ENCODE results near the gene MCFD2.
"Not testable (repeated sequence)": the region's sequence is repeated elsewhere in the genome, so short reads cannot be mapped to it uniquely, and the experiment has no call there.

Gene MCFD2

GRCh38 chr2:46936566-46936965 lies 21.0 kb upstream of the MCFD2 start:
- no peak for DNase-seq

GRCh38 chr2:46935071-46935470 lies 19.5 kb upstream of the MCFD2 start:
- DNase-seq = no peak

GRCh38 chr2:46929612-46930011 lies 14.0 kb upstream of the MCFD2 start:
- no peak for DNase-seq

- DNase-seq = no peak
Observed at GRCh38 chr2:46926863-46927262, 11.3 kb upstream of the MCFD2 start.

- DNase-seq = no peak
Observed at GRCh38 chr2:46925474-46926351, 10.1 kb upstream of the MCFD2 start.

GRCh38 chr2:46924608-46925007 lies 9.0 kb upstream of the MCFD2 start:
- no peak for DNase-seq

- no peak for DNase-seq
Observed at GRCh38 chr2:46924038-46924437, 8.4 kb upstream of the MCFD2 start.

GRCh38 chr2:46923041-46923528 lies 7.5 kb upstream of the MCFD2 start:
- DNase-seq = no peak

GRCh38 chr2:46922606-46923005 lies 7.0 kb upstream of the MCFD2 start:
- DNase-seq = no peak

GRCh38 chr2:46921676-46922448 lies 6.3 kb upstream of the MCFD2 start:
- DNase-seq = no peak

GRCh38 chr2:46917628-46918027 lies 2.0 kb upstream of the MCFD2 start:
- no peak for DNase-seq

- DNase-seq = peak; percentile 85
Observed at GRCh38 chr2:46915811-46916630, 415 bp upstream of the MCFD2 start.

- no peak for DNase-seq
Observed at GRCh38 chr2:46914578-46915230, 902 bp downstream of the MCFD2 start.

GRCh38 chr2:46913471-46914381 lies 1.9 kb downstream of the MCFD2 start:
- DNase-seq = no peak

GRCh38 chr2:46909771-46910419 lies 5.7 kb downstream of the MCFD2 start:
- DNase-seq = no peak

GRCh38 chr2:46909150-46909549 lies 6.5 kb downstream of the MCFD2 start:
- no peak for DNase-seq

GRCh38 chr2:46904908-46905678 lies 10.5 kb downstream of the MCFD2 start:
- not testable (repeated sequence) for DNase-seq

- not testable (repeated sequence) for DNase-seq
Observed at GRCh38 chr2:46902980-46903379, 12.6 kb downstream of the MCFD2 start.

GRCh38 chr2:46902465-46902864 lies 13.1 kb downstream of the MCFD2 start:
- DNase-seq = no peak

- DNase-seq = no peak
Observed at GRCh38 chr2:46901611-46902010, 14.0 kb downstream of the MCFD2 start.

All from activated T-cell treated with anti-CD3 and anti-CD28 coated beads, Interleukin-2, amount 50 U/mL, for 1 hour (primary cell).